Ammon's horn (tissue), 1 donor: ENCODE data around the gene NCMAP.
"Not testable (repeated sequence)": the region's sequence is repeated elsewhere in the genome, so short reads cannot be mapped to it uniquely, and the experiment has no call there.

ENCODE experiments used
- DNase-seq: peaks from one replicate; pipeline ENCODE4 v3.0.0-alpha.2; 2016; ENCODE audit warnings: low spot score

The NCMAP gene

DNA sequence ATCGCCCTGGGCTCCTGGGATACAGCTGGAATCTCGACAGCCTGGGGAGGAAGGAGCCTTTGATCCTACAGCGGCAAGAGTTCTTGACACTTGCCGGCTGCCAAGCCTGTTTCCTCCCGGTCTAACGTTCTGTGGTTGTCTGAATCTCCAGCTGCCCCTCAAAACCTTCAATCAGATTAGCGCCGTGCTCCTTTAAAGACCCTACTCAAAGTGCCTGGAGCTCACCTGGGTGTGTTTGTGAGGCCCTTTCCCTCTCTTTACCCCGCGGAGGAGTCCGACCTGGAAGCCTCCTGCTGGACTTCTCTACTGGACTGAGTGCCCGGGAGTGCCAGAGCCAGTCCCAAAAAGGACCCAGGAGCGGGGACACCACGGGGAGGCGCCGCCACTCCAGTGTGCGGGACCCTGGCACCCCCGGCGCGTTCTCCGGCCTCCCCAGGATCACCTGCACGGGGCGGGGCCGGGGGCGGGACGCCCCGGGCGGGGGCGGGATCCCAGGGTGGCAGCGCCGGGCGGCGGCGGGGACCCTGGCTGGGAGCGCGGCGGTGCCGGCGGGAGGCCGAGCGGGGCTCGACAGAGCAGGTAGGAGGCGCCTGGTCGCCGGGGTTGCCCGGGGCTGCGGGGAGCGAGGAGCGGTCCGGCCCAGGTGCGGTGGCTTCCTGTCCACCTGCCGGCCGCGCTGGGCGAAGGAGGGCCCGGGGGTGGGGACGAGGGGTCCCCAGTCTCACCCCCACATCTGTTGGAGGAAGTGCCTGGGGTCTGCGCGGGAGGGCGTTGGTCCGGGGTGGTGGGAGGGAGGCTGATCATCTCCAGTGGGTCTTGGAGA, at the start of gene NCMAP:
TSS of gene NCMAP (plus strand) at position 497 of the 823 bp plus-strand sequence. CDS start 39,344 bp downstream, outside the sequence.
- no peak for DNase-seq

DNA sequence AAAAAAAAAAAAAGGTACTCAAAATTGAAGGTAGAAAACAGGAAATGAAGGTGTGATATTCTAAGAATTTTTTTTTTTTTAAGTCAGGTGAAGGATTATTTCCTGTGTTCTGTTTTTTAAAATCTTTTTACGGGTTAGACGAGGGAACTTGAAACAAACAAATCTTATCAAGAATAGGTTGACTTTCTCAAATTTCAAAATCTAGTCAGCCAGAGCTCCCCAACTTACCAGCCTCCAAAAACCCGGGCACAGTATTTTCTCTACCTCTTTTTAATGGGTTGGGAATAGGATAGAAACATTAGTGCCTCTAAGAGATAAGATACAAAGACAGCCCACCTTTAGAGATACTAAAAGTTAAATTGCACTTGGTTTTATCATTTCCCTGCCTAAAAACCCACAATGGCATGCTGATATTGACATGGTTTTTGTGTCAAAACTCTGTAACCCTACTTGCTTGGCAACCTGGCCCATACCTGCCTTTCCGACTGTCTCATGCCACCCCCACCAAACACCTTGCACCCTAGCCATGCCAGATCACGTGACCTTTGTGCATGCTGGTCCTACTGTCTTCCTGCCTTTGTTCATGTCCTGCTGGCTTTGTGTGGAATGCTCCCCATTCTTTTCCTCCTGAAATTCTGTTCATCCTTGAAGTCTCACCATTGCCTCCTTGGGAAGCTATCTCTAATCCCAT, 49.1 kb upstream of the NCMAP start:
- DNase-seq: no peak

DNA sequence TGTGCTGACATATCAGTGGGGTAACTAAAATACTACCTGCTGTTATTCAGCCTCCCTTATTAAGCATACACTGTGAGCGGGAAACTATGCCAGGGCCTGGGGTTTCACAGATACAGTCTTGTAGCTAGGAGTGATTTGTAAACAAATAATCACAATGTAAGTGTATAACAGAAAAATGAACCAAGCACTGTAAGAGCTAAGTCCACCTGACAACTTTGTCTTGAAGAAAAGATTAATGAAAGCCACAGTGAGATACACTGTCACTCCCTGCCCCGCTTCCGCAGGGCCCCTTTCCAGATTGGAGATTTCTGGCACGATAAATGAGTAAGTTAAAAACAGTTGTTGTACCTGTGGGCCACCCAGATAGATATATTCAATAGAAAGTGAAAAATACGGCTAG, 48.5 kb upstream of the NCMAP start:
- DNase-seq: no peak

DNA sequence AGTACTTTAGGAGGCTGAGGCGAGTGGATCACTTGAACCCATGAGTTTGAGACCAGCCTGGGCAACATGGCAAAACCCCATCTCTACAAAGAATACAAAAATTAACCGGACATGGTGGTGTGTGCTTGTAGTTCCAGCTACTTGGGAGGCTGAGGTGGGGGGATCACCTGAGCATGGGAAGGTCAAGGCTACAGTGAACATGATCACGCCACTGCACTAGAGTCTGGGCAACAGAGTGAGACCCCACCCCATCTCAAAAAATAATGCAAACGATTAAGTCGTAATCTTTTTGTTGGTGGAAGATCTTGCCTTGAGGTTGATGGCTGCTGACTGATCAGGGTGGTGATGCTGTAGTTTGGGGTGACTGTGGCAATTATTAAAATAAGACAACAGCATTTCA, 47.0 kb upstream of the NCMAP start:
- no peak for DNase-seq

GRCh38 chr1:24513706-24514105, 42.2 kb upstream of the NCMAP start:
- peak; percentile 36 for DNase-seq

- no peak for DNase-seq
These were observed 40.9 kb upstream of the NCMAP start for GRCh38 chr1:24514946-24515345.

GRCh38 chr1:24515671-24516209, 40.1 kb upstream of the NCMAP start:
- DNase-seq: not testable (repeated sequence)

DNA sequence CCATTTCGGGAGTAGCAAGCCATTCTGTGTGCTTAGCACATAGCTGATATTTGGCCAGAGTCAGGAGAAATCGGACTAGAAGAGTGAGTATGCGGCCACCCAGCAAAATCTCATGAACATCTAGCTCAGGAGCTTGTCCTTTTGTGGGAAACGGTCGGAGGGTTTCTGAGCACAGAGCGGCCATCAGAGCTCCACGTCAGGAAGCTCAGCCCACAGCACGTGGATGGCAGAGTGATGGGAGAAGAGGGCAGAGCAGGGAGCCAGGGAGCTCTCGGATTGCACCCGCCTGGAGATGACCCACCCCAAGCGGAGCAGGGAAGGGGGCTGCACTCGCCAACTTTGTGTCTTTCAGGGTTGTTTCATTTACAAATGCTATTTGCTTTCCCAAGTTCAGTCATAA, 39.4 kb upstream of the NCMAP start:
- DNase-seq: no peak

- DNase-seq: no peak
These were observed 38.0 kb upstream of the NCMAP start for GRCh38 chr1:24517898-24518297.

DNA sequence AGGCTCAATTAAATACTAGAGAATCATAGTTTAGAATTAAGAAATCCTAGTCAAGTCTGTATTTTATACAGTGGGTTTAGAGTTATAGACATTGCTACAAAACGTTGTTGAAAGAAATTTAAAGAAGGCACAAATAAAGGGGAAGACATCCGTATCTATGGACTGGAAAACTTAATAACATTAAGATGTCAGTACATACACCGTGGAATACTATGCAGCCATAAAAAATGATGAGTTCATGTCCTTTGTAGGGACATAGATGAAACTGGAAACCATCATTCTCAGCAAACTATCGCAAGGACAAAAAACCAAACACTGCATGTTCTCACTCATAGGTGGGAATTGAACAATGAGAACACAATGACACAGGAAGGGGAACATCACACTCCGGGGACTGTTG, 35.6 kb upstream of the NCMAP start:
- DNase-seq: not testable (repeated sequence)

DNA sequence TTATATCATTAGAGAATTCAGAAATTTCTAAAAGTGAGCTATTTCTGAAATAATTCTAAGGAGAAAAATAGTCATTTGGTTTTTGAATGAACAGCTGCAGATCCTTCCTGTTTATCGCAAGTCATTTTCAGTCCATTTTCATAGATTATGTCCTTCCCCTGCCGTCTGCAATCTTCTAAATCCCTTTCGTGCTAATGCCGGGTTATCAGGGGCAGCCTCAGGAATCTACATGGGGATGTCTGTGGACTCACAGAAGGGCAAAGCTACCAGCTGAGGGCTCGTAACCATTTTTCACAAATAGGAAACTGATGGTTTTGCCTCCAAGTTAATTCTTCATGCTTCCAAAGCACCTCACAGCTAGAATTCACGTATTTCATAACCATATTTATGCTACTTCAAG, 30.3 kb upstream of the NCMAP start:
- DNase-seq: no peak

- DNase-seq: no peak
These were observed 29.8 kb upstream of the NCMAP start for GRCh38 chr1:24526045-24526444.

DNA sequence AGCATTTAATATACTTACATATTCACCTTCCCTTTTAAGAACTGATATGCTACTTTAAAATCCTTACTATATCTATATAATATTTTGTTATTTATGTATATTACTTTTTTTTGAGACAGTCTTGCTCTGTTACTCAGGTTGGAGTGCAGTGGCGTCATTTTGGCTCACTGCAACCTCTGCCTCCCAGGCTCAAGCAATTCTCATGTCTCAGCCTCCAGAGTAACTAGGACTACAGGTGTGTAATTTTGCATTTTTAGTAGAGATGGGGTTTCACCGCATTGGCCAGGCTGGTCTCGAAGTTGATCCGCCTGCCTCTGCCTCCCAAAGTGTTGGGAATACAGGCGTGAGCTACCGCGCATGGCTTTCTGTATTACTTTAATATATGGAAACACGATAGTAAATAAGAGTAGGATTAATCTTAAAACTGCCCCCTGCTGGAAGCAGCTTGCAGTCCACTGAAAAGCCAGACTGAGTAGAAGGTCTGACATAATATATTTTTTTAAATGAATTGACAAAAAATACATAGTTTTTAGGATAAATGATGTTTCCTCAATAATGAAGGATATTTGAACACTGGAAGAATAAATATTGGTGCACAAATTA, 28.8 kb upstream of the NCMAP start:
- no peak for DNase-seq

- no peak for DNase-seq
These were observed 27.1 kb upstream of the NCMAP start for GRCh38 chr1:24528744-24529143.

DNA sequence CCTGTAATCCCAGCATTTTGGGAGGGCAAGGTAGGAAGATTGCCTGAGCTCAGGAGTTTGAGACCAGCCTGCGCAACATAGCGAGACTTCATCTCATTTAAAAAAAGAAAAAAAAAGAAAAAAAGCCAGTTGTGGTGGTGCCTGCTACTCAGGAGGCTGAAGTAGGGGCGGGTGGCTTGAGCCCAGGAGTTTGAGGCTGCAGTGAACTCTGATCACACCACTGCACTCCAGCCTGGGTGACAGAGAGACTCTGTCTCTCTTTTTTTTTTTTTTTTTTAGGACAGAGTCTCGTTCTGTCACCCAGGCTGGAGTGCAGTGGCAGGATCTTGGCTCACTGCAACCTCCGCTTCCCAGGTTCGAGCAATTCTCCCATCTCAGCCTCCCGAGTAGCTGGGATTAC, 26.6 kb upstream of the NCMAP start:
- not testable (repeated sequence) for DNase-seq

- DNase-seq: no peak
These were observed 20.9 kb upstream of the NCMAP start for GRCh38 chr1:24535021-24535424.

- no peak for DNase-seq
These were observed 20.1 kb upstream of the NCMAP start for GRCh38 chr1:24535778-24536177.

- DNase-seq: no peak
These were observed 19.5 kb upstream of the NCMAP start for GRCh38 chr1:24536391-24536840.

DNA sequence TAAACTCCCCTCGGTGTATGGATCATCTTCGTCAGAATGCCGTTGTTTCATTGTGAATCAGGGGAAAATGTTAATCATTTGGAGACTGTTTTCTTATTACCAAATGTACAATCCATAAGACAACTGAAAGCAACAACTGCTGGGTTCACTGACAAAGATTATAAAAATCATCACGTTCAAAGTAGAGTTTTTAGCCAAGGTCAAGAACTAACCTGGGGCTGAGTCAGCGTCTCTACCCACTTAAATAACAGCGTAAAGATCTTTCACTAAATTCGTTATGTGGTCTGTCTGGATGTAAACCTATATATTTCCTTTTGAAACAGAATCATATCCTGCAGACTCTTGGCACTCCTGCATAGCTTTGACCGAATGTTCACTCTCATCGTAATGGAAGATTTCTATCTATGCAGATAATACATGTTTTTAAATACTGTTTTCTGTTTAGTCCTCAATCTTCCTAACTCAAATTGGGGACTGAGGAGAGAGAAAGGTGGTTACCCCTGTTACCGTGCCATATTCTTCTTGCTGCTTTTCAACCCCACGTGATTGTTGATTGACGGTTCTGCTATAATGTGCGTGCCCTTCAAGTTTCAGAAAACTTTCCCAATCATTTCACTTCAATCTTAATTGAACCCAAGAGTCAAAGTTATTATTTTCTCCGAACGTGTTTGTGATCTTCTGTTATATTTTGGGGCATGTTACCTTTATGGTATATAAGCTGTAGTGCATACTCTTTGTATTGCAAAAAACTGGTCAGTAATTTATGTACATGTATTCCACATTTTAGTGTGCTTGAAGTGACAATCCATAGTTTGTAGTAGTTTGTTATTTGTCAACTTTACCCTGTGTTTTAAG, 15.6 kb upstream of the NCMAP start:
- no peak for DNase-seq

GRCh38 chr1:24540906-24541710, 14.8 kb upstream of the NCMAP start:
- DNase-seq: no peak
